GM18873 (cell line): ENCODE data around the gene GPR146.

Experiments
- ATAC-seq: cut with Tn5 transposase; IDR thresholded peaks from one replicate; pipeline ENCODE4 v1.9.1; 2021; ENCODE audit warnings: mild to moderate bottlenecking, moderate library complexity, moderate number of reproducible peaks; ENCODE audit not compliant: unreplicated experiment, low FRiP score

GPR146 gene

GRCh38 chr7:1090236-1090635 lies 45.9 kb downstream of the GPR146 start:
- ATAC-seq: no peak

GRCh38 chr7:1090686-1091643 lies 46.6 kb downstream of the GPR146 start:
- no peak for ATAC-seq

- no peak for ATAC-seq
These were observed 47.3 kb downstream of the GPR146 start for GRCh38 chr7:1091644-1092027.

- no peak for ATAC-seq
These were observed 47.9 kb downstream of the GPR146 start for GRCh38 chr7:1092161-1092632.

- no peak for ATAC-seq
These were observed 48.6 kb downstream of the GPR146 start for GRCh38 chr7:1092806-1093501.

GRCh38 chr7:1093502-1093843 lies 49.1 kb downstream of the GPR146 start:
- no peak for ATAC-seq

- no peak for ATAC-seq
These were observed 49.7 kb downstream of the GPR146 start for GRCh38 chr7:1093916-1094508.

GRCh38 chr7:1094870-1095269 lies 50.5 kb downstream of the GPR146 start:
- no peak for ATAC-seq

GRCh38 chr7:1095621-1096155 lies 51.3 kb downstream of the GPR146 start:
- ATAC-seq: no peak

- no peak for ATAC-seq
These were observed 52.1 kb downstream of the GPR146 start for GRCh38 chr7:1096156-1097119.

- ATAC-seq: no peak
These were observed 52.8 kb downstream of the GPR146 start for GRCh38 chr7:1097120-1097504.

- no peak for ATAC-seq
These were observed 54.2 kb downstream of the GPR146 start for GRCh38 chr7:1098243-1099153.

GRCh38 chr7:1099154-1099542 lies 54.8 kb downstream of the GPR146 start:
- no peak for ATAC-seq

GRCh38 chr7:1099637-1100036 lies 55.3 kb downstream of the GPR146 start:
- ATAC-seq: no peak

GRCh38 chr7:1100386-1100785 lies 56.0 kb downstream of the GPR146 start:
- no peak for ATAC-seq

GRCh38 chr7:1100834-1101562 lies 56.7 kb downstream of the GPR146 start:
- ATAC-seq: no peak

GRCh38 chr7:1101563-1102431 lies 57.5 kb downstream of the GPR146 start:
- no peak for ATAC-seq
